Gastrocnemius medialis (tissue), 4 donors: ENCODE data around the gene KCNG4.

Source experiments
- CTCF ChIP-seq, 5 experiments: fragments of 450-650 bp in 3 of 5; fragments of 200-600 bp in 2 of 5; sonication (generic) in 2 of 5; IDR thresholded peaks in 4 of 5; conservative IDR thresholded peaks in 1 of 5; 1 replicate in 4 of 5; 2 replicates in 1 of 5; pipeline ENCODE4 v1.5.1; 2016 to 2019; ENCODE audit warnings: antibody characterized with exemption in 5 of 5, mild to moderate bottlenecking in 3 of 5, moderate library complexity in 3 of 5
- POLR2A ChIP-seq, 2 donors: fragments of 450-650 bp; IDR thresholded peaks; one replicate each; pipeline ENCODE4 v1.6.1; 2017; ENCODE audit warnings: antibody characterized with exemption in 2 of 2, mild to moderate bottlenecking in 2 of 2, moderate library complexity in 2 of 2

GRCh38 chr16:84281074-84281473, 41.3 kb upstream of the KCNG4 start:
- TF ChIP-seq CTCF (IDR thresholded peaks at IDR 0.05 in 4 of 5, conservative IDR thresholded peaks at IDR 0.05 in 1 of 5) (no peak), POLR2A (IDR thresholded peaks at IDR 0.05) (no peak)
